ENCODE data around the gene BANK1.

BANK1 gene

GRCh38 chr4:101790521-101791181, at the start of gene BANK1:
BANK1 (plus strand) TSS chr4:101790730; CDS start chr4:101790881, 151 bp downstream.
- DNase-seq, result peak; percentile 1 to 3

- no peak for DNase-seq
Observed at GRCh38 chr4:101753721-101754120, 36.8 kb upstream of the BANK1 start.

GRCh38 chr4:101756181-101756580, 34.3 kb upstream of the BANK1 start:
- no peak for DNase-seq

GRCh38 chr4:101761405-101761804, 29.1 kb upstream of the BANK1 start:
- DNase-seq, result no peak

GRCh38 chr4:101762025-101762424, 28.5 kb upstream of the BANK1 start:
- no peak for DNase-seq

- DNase-seq, result no peak
Observed at GRCh38 chr4:101762534-101762933, 28.0 kb upstream of the BANK1 start.

GRCh38 chr4:101763576-101763975, 27.0 kb upstream of the BANK1 start:
- DNase-seq, result no peak

GRCh38 chr4:101774807-101775206, 15.7 kb upstream of the BANK1 start:
- no peak for DNase-seq

- DNase-seq, result no peak
Observed at GRCh38 chr4:101777431-101777830, 13.1 kb upstream of the BANK1 start.

GRCh38 chr4:101780284-101780683, 10.2 kb upstream of the BANK1 start:
- no peak for DNase-seq

- no peak for DNase-seq
Observed at GRCh38 chr4:101782546-101782945, 8.0 kb upstream of the BANK1 start.

- no peak for DNase-seq
Observed at GRCh38 chr4:101784957-101785356, 5.6 kb upstream of the BANK1 start.

- DNase-seq, result no peak
Observed at GRCh38 chr4:101785486-101785885, 5.0 kb upstream of the BANK1 start.

- DNase-seq, result no peak
Observed at GRCh38 chr4:101787701-101788316, 2.7 kb upstream of the BANK1 start.

- no peak for DNase-seq
Observed at GRCh38 chr4:101791182-101791558, 640 bp downstream of the BANK1 start.

- no peak for DNase-seq
Observed at GRCh38 chr4:101792056-101792590, 1.6 kb downstream of the BANK1 start.

GRCh38 chr4:101793397-101793796, 2.9 kb downstream of the BANK1 start:
- DNase-seq, result no peak

GRCh38 chr4:101794806-101795205, 4.3 kb downstream of the BANK1 start:
- no peak for DNase-seq

GRCh38 chr4:101795704-101796103, 5.2 kb downstream of the BANK1 start:
- no peak for DNase-seq

- no peak for DNase-seq
Observed at GRCh38 chr4:101801958-101802357, 11.4 kb downstream of the BANK1 start.

- no peak for DNase-seq
Observed at GRCh38 chr4:101806914-101807313, 16.4 kb downstream of the BANK1 start.

GRCh38 chr4:101807351-101807750, 16.8 kb downstream of the BANK1 start:
- DNase-seq, result no peak

- no peak for DNase-seq
Observed at GRCh38 chr4:101813604-101814003, 23.1 kb downstream of the BANK1 start.

- DNase-seq, result no peak
Observed at GRCh38 chr4:101818362-101818761, 27.8 kb downstream of the BANK1 start.

- no peak for DNase-seq
Observed at GRCh38 chr4:101823864-101824263, 33.3 kb downstream of the BANK1 start.

Measured in activated CD4-positive, alpha-beta T cell treated with anti-CD3 and anti-CD28 coated beads for 4 hours (primary cell).